Prostate gland (tissue), 2 donors: ENCODE data around the gene ADGRB3.

Experiments
- POLR2A ChIP-seq: fragments of 450-650 bp; IDR thresholded peaks from one replicate; pipeline ENCODE4 v1.6.1; 2016; ENCODE audit warnings: antibody characterized with exemption, mild to moderate bottlenecking
- TF ChIP-seq, protein P1 (sequence below), 4 experiments: fragments of 200-600 bp in 2 of 4; fragments of 450-650 bp in 2 of 4; sonication (generic) in 2 of 4; IDR thresholded peaks; 1 replicate in 3 of 4; 2 replicates in 1 of 4; pipeline ENCODE4 v1.5.1; 2016 to 2019; ENCODE audit warnings: antibody characterized with exemption in 4 of 4, mild to moderate bottlenecking in 2 of 4, moderate library complexity in 2 of 4

DNA sequence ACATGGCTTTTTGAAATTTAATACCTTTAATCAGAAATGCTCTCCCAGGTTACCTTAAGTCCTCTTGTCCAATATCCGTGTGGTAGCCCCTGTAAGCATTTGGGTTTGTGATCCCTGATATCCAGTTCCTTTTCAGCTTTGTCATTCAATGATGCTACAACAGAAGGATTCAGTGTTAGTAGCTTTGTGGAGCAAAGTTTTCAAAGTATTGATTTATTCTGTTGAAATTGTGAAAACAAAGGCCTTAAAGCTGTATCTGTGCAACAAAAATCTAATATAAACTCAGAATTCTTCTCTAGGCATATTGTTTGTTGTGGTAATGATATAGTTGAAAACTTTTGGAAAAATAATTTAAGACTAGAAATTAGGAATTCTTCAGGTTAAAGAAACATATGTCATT is 91.9 kb downstream of the ADGRB3 start:
- TF ChIP-seq, protein P1, sequence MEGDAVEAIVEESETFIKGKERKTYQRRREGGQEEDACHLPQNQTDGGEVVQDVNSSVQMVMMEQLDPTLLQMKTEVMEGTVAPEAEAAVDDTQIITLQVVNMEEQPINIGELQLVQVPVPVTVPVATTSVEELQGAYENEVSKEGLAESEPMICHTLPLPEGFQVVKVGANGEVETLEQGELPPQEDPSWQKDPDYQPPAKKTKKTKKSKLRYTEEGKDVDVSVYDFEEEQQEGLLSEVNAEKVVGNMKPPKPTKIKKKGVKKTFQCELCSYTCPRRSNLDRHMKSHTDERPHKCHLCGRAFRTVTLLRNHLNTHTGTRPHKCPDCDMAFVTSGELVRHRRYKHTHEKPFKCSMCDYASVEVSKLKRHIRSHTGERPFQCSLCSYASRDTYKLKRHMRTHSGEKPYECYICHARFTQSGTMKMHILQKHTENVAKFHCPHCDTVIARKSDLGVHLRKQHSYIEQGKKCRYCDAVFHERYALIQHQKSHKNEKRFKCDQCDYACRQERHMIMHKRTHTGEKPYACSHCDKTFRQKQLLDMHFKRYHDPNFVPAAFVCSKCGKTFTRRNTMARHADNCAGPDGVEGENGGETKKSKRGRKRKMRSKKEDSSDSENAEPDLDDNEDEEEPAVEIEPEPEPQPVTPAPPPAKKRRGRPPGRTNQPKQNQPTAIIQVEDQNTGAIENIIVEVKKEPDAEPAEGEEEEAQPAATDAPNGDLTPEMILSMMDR (IDR thresholded peaks at IDR 0.05), result no peak
- TF ChIP-seq POLR2A, result no peak
